HepG2 (cell line): ENCODE results near the gene RNASE8. TPM values are rescaled to one million over a fixed set of nuclear protein-coding genes. Genes with fewer than 3 reads are reported as not detected.

ENCODE experiments used
- GABPA ChIP-seq, 2 experiments: IDR thresholded peaks; 2 replicates each; pipeline ENCODE4 v1.6.1; 2011 to 2016; ENCODE audit warnings: low read depth in 2 of 2, low read length in 1 of 2, missing biosample characterization in 1 of 2, missing genetic modification characterization in 1 of 2
- HNRNPH1 ChIP-seq: fragments of 200-400 bp; formaldehyde crosslinking; optimal IDR thresholded peaks from 2 replicates; pipeline ENCODE3; 2017; ENCODE audit warnings: mild to moderate bottlenecking, low read depth, low read length
- JUN ChIP-seq: sonication (generic); formaldehyde crosslinking; IDR thresholded peaks from 2 replicates; pipeline ENCODE4 v1.4.0; 2020; ENCODE audit warnings: mild to moderate bottlenecking, missing genetic modification reagents
- MIXL1 ChIP-seq: IDR thresholded peaks from 2 replicates; pipeline ENCODE4 v1.6.1; 2016
- NCOA2 ChIP-seq: sonication (generic); formaldehyde crosslinking; IDR thresholded peaks from 2 replicates; pipeline ENCODE4 v1.8.0; 2022; ENCODE audit warnings: inconsistent platforms
- NFIC ChIP-seq: IDR thresholded peaks from 2 replicates; pipeline ENCODE4 v1.6.1; 2012; ENCODE audit warnings: mild to moderate bottlenecking, low read length, inconsistent platforms
- PHF20 ChIP-seq: sonication (generic); formaldehyde crosslinking; IDR thresholded peaks from 2 replicates; pipeline ENCODE4 v1.5.0; 2020; ENCODE audit warnings: mild to moderate bottlenecking, missing genetic modification reagents
- SALL1 ChIP-seq: sonication (generic); formaldehyde crosslinking; IDR thresholded peaks from 2 replicates; pipeline ENCODE4 v1.8.0; 2022; ENCODE audit warnings: mild to moderate bottlenecking, missing genetic modification reagents
- SP2 ChIP-seq: sonication (generic); formaldehyde crosslinking; IDR thresholded peaks from 2 replicates; pipeline ENCODE4 v1.5.1; 2020; ENCODE audit warnings: mild to moderate bottlenecking, missing genetic modification reagents
- TBL1XR1 ChIP-seq: fragments of 150-350 bp; IDR thresholded peaks from 2 replicates; pipeline ENCODE4 v1.6.1; 2014; ENCODE audit warnings: borderline replicate concordance, low read length; ENCODE audit not compliant: partially characterized antibody
- TFDP1 ChIP-seq: IDR thresholded peaks from 2 replicates; pipeline ENCODE4 v1.6.1; 2016; ENCODE audit warnings: missing compliant biosample characterization, missing genetic modification reagents, borderline replicate concordance
- ZNF235 ChIP-seq: sonication (generic); formaldehyde crosslinking; IDR thresholded peaks from 2 replicates; pipeline ENCODE4 v1.8.1; 2023; ENCODE audit warnings: mild to moderate bottlenecking, missing genetic modification reagents, borderline replicate concordance
- ZNF614 ChIP-seq: IDR thresholded peaks from 2 replicates; pipeline ENCODE4 v1.6.1; 2018; ENCODE audit warnings: missing biosample characterization, missing genetic modification reagents, inconsistent platforms, borderline replicate concordance
- ZNF678 ChIP-seq: sonication (generic); formaldehyde crosslinking; IDR thresholded peaks from 2 replicates; pipeline ENCODE4 v1.4.0; 2020; ENCODE audit warnings: mild to moderate bottlenecking, missing genetic modification reagents
- polyA plus RNA-seq, 8 experiments: library from polyadenylated mRNA; depleted of rRNA in 3 of 8; stranded (reverse) in 7 of 8; unstranded in 1 of 8; fragments of >200 nt; fragmentation: Illumina TruSeq in 4 of 8; extraction: Trizol in 4 of 8; gene quantifications; 2 replicates each; pipeline versions ENCODE4 v1.2.1 to v1.2.3, GENCODE V29; 2011 to 2016; ENCODE audit warnings: low read depth in 4 of 8, missing spikeins in 1 of 8, mixed read lengths in 1 of 8; ENCODE audit not compliant: insufficient read depth in 1 of 8
- total RNA-seq, 5 experiments: library from RNA; depleted of rRNA; stranded (reverse); fragments of >200 nt; fragmentation: Illumina TruSeq; extraction: Trizol; gene quantifications; 2 replicates each; pipeline ENCODE4 v1.2.3, GENCODE V29; 2016; ENCODE audit warnings: low read depth in 1 of 5
- TF ChIP-seq, protein P1 (sequence below): sonication (generic); formaldehyde crosslinking; IDR thresholded peaks from 2 replicates; pipeline ENCODE4 v1.4.0; 2020; ENCODE audit warnings: mild to moderate bottlenecking, low read depth, missing genetic modification reagents
- TF ChIP-seq, protein P2 (sequence below): sonication (generic); formaldehyde crosslinking; IDR thresholded peaks from 2 replicates; pipeline ENCODE4 v1.4.0; 2020; ENCODE audit warnings: mild to moderate bottlenecking, missing genetic modification reagents
- TF ChIP-seq, protein P3 (sequence below): sonication (generic); formaldehyde crosslinking; IDR thresholded peaks from 2 replicates; pipeline ENCODE4 v1.5.1; 2020; ENCODE audit warnings: mild to moderate bottlenecking, moderate library complexity, missing genetic modification reagents
- TF ChIP-seq, protein P4 (sequence below): sonication (generic); formaldehyde crosslinking; IDR thresholded peaks from 2 replicates; pipeline ENCODE4 v1.8.0; 2022; ENCODE audit warnings: low read depth, missing genetic modification reagents
- TF ChIP-seq, protein P5 (sequence below): sonication (generic); formaldehyde crosslinking; IDR thresholded peaks from 2 replicates; pipeline ENCODE4 v1.4.0; 2020; ENCODE audit warnings: missing genetic modification reagents, mild to moderate bottlenecking, borderline replicate concordance
- TF ChIP-seq, protein P6 (sequence below): sonication (generic); formaldehyde crosslinking; IDR thresholded peaks from 2 replicates; pipeline ENCODE4 v1.4.0; 2020; ENCODE audit warnings: missing genetic modification reagents, borderline replicate concordance

RNASE8 gene
- total and polyA plus RNA-seq, 2 of the 13 experiments (the other 11 are each of a cell fraction or from before 2014, with no cell fraction given) = not detected

DNA sequence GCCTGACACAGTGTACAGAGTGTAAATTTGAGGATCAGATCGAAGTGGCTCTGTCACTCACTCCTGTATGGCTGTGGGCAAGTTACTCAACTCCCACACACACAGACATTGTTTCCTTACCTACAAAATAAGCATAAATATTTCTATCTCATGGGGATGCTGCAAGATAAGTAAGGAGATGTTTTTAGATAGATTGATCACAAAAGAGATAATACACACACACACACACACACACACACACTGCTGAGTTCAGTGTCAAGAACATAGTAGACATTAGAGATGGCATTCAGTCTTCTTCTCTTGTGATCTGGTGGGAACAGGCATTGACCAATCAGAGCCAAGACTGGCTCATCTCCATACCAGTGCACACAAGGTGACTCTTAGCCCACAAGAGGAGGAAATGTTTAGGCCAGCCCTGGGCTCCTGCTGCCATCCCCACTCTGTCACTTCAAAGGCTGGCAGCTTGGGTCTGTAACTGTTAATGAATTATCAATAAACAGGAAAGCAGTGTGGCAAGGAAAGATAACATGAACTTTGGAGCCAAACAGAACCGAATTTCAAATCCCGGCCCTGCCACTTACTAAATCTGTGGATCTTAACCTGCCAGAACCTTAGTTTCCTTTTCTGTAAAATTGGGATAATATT is 3.4 kb upstream of the RNASE8 start (continued):
- TF ChIP-seq, protein P1, sequence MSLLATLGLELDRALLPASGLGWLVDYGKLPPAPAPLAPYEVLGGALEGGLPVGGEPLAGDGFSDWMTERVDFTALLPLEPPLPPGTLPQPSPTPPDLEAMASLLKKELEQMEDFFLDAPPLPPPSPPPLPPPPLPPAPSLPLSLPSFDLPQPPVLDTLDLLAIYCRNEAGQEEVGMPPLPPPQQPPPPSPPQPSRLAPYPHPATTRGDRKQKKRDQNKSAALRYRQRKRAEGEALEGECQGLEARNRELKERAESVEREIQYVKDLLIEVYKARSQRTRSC (CRISPR knock-in tag) = no peak
- peak; percentile 27 for TF ChIP-seq TBL1XR1
- TF ChIP-seq HNRNPH1 = no peak
- TF ChIP-seq, protein P2, sequence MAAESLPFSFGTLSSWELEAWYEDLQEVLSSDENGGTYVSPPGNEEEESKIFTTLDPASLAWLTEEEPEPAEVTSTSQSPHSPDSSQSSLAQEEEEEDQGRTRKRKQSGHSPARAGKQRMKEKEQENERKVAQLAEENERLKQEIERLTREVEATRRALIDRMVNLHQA (CRISPR knock-in tag) = no peak
- TF ChIP-seq ZNF614 (CRISPR knock-in tag) = peak; percentile 87
- no peak for TF ChIP-seq PHF20
- TF ChIP-seq MIXL1 (CRISPR knock-in tag) = peak; percentile 100
- peak; percentile 99 for TF ChIP-seq SALL1 (CRISPR knock-in tag)
- TF ChIP-seq TFDP1 (CRISPR knock-in tag) = no peak; the same call in 1 of the 2 replicates
- no peak for TF ChIP-seq GABPA (IDR thresholded peaks at IDR 0.05; ENCODE audit: low read depth, low read length)
- peak; percentile 58 for TF ChIP-seq GABPA (CRISPR knock-in tag; IDR thresholded peaks at IDR 0.05; ENCODE audit: low read depth)
- no peak for TF ChIP-seq ZNF235 (CRISPR knock-in tag)
- TF ChIP-seq, protein P3, sequence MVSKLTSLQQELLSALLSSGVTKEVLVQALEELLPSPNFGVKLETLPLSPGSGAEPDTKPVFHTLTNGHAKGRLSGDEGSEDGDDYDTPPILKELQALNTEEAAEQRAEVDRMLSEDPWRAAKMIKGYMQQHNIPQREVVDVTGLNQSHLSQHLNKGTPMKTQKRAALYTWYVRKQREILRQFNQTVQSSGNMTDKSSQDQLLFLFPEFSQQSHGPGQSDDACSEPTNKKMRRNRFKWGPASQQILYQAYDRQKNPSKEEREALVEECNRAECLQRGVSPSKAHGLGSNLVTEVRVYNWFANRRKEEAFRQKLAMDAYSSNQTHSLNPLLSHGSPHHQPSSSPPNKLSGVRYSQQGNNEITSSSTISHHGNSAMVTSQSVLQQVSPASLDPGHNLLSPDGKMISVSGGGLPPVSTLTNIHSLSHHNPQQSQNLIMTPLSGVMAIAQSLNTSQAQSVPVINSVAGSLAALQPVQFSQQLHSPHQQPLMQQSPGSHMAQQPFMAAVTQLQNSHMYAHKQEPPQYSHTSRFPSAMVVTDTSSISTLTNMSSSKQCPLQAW (CRISPR knock-in tag) = peak; percentile 99
- TF ChIP-seq, protein P4, sequence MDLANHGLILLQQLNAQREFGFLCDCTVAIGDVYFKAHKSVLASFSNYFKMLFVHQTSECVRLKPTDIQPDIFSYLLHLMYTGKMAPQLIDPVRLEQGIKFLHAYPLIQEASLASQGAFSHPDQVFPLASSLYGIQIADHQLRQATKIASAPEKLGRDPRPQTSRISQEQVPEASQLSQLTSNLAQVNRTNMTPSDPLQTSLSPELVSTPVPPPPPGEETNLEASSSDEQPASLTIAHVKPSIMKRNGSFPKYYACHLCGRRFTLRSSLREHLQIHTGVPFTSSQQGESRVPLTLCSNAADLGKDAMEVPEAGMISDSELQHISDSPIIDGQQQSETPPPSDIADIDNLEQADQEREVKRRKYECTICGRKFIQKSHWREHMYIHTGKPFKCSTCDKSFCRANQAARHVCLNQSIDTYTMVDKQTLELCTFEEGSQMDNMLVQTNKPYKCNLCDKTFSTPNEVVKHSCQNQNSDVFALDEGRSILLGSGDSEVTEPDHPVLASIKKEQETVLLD (CRISPR knock-in tag) = peak; percentile 64; the same call in 1 of the 2 replicates
- TF ChIP-seq ZNF678 (CRISPR knock-in tag) = no peak; the same call in 1 of the 2 replicates
- no peak for TF ChIP-seq SP2 (CRISPR knock-in tag)
- peak; percentile 94 for TF ChIP-seq NFIC
- TF ChIP-seq JUN (CRISPR knock-in tag) = peak; percentile 74; the same call in 1 of the 2 replicates
- TF ChIP-seq, protein P5, sequence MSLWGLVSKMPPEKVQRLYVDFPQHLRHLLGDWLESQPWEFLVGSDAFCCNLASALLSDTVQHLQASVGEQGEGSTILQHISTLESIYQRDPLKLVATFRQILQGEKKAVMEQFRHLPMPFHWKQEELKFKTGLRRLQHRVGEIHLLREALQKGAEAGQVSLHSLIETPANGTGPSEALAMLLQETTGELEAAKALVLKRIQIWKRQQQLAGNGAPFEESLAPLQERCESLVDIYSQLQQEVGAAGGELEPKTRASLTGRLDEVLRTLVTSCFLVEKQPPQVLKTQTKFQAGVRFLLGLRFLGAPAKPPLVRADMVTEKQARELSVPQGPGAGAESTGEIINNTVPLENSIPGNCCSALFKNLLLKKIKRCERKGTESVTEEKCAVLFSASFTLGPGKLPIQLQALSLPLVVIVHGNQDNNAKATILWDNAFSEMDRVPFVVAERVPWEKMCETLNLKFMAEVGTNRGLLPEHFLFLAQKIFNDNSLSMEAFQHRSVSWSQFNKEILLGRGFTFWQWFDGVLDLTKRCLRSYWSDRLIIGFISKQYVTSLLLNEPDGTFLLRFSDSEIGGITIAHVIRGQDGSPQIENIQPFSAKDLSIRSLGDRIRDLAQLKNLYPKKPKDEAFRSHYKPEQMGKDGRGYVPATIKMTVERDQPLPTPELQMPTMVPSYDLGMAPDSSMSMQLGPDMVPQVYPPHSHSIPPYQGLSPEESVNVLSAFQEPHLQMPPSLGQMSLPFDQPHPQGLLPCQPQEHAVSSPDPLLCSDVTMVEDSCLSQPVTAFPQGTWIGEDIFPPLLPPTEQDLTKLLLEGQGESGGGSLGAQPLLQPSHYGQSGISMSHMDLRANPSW (CRISPR knock-in tag) = peak; percentile 89; the same call in 1 of the 2 replicates
- peak; percentile 99 for TF ChIP-seq NCOA2 (CRISPR knock-in tag)
- TF ChIP-seq, protein P6, sequence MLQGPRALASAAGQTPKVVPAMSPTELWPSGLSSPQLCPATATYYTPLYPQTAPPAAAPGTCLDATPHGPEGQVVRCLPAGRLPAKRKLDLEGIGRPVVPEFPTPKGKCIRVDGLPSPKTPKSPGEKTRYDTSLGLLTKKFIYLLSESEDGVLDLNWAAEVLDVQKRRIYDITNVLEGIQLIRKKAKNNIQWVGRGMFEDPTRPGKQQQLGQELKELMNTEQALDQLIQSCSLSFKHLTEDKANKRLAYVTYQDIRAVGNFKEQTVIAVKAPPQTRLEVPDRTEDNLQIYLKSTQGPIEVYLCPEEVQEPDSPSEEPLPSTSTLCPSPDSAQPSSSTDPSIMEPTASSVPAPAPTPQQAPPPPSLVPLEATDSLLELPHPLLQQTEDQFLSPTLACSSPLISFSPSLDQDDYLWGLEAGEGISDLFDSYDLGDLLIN = no peak
